ENCODE results near the gene KCNH8.

The KCNH8 gene

DNA sequence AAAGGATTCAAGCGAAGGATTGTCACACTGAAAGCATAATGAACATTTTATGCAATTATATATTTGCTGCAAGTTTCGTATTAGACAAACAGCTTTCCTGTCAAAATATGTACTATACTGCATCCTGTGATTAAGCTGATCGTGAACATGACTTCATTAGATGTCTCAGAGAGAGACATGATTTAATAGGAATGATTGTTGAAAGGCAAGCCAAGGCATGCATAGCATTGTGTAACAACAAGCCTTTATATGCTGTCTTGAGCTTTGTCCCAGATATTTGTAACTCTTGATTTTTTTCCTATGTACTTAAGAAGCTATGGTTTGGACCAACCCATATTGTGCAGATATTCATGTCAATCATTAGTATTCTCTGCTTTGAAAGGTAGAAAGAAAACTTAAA, 309.1 kb downstream of the KCNH8 start:
- Histone ChIP-seq H3K4me1 (ENCODE audit: insufficient read depth, poor library complexity, severe bottlenecking) (peaks cover 3% of the 10 kb centered on the region), H3K27me3 (ENCODE audit: insufficient read depth, poor library complexity, severe bottlenecking) (no peaks in the 10 kb centered on the region), H3K27ac (ENCODE audit: poor library complexity, severe bottlenecking) (no peak overlapping the region), H3K4me3 (ENCODE audit: severe bottlenecking) (no peak overlapping the region), H3K9me3 (ENCODE audit: severe bottlenecking) (no peaks in the 10 kb centered on the region), H3K36me3 (ENCODE audit: low read depth) (no peaks in the 10 kb centered on the region)
- TF ChIP-seq, protein P1, sequence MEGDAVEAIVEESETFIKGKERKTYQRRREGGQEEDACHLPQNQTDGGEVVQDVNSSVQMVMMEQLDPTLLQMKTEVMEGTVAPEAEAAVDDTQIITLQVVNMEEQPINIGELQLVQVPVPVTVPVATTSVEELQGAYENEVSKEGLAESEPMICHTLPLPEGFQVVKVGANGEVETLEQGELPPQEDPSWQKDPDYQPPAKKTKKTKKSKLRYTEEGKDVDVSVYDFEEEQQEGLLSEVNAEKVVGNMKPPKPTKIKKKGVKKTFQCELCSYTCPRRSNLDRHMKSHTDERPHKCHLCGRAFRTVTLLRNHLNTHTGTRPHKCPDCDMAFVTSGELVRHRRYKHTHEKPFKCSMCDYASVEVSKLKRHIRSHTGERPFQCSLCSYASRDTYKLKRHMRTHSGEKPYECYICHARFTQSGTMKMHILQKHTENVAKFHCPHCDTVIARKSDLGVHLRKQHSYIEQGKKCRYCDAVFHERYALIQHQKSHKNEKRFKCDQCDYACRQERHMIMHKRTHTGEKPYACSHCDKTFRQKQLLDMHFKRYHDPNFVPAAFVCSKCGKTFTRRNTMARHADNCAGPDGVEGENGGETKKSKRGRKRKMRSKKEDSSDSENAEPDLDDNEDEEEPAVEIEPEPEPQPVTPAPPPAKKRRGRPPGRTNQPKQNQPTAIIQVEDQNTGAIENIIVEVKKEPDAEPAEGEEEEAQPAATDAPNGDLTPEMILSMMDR (IDR thresholded peaks at IDR 0.05; ENCODE audit: poor library complexity, severe bottlenecking): no peak
- DNase-seq (ENCODE audit: low spot score): no peak
- peak; percentile 96 for ATAC-seq (ENCODE audit: low read depth)

DNA sequence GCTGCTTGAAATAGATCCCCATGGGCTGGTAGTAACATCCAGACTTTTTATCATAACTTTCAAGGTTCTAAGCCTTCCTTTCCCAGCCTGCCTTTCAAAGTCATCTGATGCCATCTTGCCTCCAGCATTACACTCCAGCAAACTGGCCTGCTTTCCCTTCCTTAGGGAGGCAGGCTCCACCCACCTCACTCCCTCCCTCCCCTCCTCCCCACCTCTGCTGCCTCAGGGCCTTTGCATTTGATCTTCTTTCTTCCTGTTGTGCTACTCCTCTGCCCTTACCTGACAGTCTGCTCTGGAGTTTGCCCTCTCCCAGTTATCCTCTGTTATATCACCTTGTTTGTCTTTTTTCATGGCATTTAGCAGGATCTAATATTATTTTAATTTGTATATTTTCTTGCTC, 319.5 kb downstream of the KCNH8 start:
- Histone ChIP-seq H3K36me3 (ENCODE audit: low read depth) (no peaks in the 10 kb centered on the region), H3K27me3 (ENCODE audit: insufficient read depth, poor library complexity, severe bottlenecking) (no peaks in the 10 kb centered on the region), H3K4me3 (ENCODE audit: severe bottlenecking) (no peak overlapping the region), H3K27ac (ENCODE audit: poor library complexity, severe bottlenecking) (no peak overlapping the region), H3K4me1 (ENCODE audit: insufficient read depth, poor library complexity, severe bottlenecking) (no peaks in the 10 kb centered on the region), H3K9me3 (ENCODE audit: severe bottlenecking) (peaks cover 1% of the 10 kb centered on the region)
- no peak for DNase-seq (ENCODE audit: low spot score)
- ATAC-seq (ENCODE audit: low read depth): no peak
- TF ChIP-seq, protein P1 (IDR thresholded peaks at IDR 0.05; ENCODE audit: poor library complexity, severe bottlenecking): no peak

DNA sequence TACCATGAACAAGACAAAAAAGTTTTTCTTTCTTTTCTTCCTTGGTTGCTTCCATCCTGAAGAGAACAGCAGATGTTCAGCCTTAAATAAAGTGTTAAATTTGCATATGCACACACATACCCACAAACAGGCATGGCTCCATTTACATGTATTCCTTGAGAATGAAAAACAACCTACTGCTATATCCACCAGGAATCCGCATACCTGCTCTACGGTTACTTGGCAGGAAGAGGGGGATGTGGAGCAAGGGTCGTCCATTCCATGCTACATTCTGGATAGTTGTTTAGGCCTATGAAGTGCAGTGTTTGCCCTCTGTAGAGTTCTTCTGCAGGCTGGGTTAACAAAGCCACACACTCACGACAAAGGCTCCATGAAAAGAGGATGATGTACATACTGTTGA, 322.8 kb downstream of the KCNH8 start:
- Histone ChIP-seq H3K4me3 (ENCODE audit: severe bottlenecking) (no peak overlapping the region), H3K9me3 (ENCODE audit: severe bottlenecking) (no peaks in the 10 kb centered on the region), H3K36me3 (ENCODE audit: low read depth) (no peaks in the 10 kb centered on the region), H3K27ac (ENCODE audit: poor library complexity, severe bottlenecking) (no peak overlapping the region), H3K27me3 (ENCODE audit: insufficient read depth, poor library complexity, severe bottlenecking) (no peaks in the 10 kb centered on the region), H3K4me1 (ENCODE audit: insufficient read depth, poor library complexity, severe bottlenecking) (no peaks in the 10 kb centered on the region)
- TF ChIP-seq, protein P1 (IDR thresholded peaks at IDR 0.05; ENCODE audit: poor library complexity, severe bottlenecking): no peak
- DNase-seq (ENCODE audit: low spot score) (no peak), ATAC-seq (ENCODE audit: low read depth) (no peak)

DNA sequence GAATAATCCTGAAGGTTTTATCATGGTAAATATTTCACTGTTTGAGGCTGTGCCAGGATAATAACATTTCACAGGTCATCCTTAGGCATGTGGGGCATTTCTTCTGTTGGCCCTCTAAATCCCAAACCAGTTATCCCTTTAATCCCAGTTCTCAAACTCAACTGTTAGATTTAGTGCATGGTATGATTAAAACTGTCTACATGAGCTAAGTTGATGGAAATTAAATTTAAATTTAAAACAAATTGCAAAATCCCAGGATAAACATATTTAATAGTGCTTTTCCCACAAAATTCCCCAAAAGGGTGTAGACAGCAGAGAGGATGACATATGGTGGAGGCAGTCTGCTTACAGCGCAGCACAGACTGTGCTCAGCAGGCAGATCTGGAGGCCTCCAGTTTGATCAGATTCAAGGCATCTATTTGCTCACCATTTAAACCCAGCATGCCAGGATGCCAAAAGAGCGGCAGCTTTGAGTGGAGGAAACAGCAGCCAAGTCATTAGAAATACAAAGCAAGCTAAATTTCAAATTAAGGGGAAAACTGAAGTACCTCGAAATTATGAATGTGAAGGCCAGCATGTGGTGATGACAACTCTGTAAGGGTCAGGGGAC, 325.8 kb downstream of the KCNH8 start:
- H3K27me3 ChIP-seq (ENCODE audit: insufficient read depth, poor library complexity, severe bottlenecking): no peaks in the 10 kb centered on the region
- H3K36me3 ChIP-seq (ENCODE audit: low read depth): no peaks in the 10 kb centered on the region
- no peaks in the 10 kb centered on the region for H3K4me1 ChIP-seq (ENCODE audit: insufficient read depth, poor library complexity, severe bottlenecking)
- H3K4me3 ChIP-seq (ENCODE audit: severe bottlenecking): no peak overlapping the region
- TF ChIP-seq, protein P1 (IDR thresholded peaks at IDR 0.05; ENCODE audit: poor library complexity, severe bottlenecking): no peak
- H3K9me3 ChIP-seq (ENCODE audit: severe bottlenecking): no peaks in the 10 kb centered on the region
- H3K27ac ChIP-seq (ENCODE audit: poor library complexity, severe bottlenecking): no peak overlapping the region
- no peak for ATAC-seq (ENCODE audit: low read depth)
- DNase-seq (ENCODE audit: low spot score): no peak

DNA sequence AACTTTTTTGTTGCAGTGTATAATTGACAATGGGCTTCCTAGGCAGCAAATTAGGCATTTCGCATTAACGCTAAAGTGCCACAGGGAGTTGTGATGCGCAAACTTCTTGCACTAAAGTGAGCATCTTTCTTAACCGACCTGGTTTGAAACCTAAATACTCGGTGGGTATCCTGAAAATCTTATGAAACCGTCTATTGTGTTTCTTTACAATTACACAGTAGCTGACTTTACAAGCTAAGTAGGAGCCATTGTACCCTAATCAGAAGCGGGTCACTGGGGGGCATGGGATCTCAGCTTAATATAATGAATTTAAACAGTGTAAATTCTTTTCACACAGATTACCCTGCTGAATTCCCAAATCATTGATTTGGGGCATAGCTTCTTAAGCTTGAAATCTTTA, 328.0 kb downstream of the KCNH8 start:
- Histone ChIP-seq H3K9me3 (ENCODE audit: severe bottlenecking) (no peaks in the 10 kb centered on the region), H3K27ac (ENCODE audit: poor library complexity, severe bottlenecking) (no peak overlapping the region), H3K27me3 (ENCODE audit: insufficient read depth, poor library complexity, severe bottlenecking) (no peaks in the 10 kb centered on the region), H3K4me1 (ENCODE audit: insufficient read depth, poor library complexity, severe bottlenecking) (no peaks in the 10 kb centered on the region), H3K36me3 (ENCODE audit: low read depth) (no peaks in the 10 kb centered on the region), H3K4me3 (ENCODE audit: severe bottlenecking) (no peak overlapping the region)
- no peak for ATAC-seq (ENCODE audit: low read depth)
- TF ChIP-seq, protein P1 (IDR thresholded peaks at IDR 0.05; ENCODE audit: poor library complexity, severe bottlenecking): no peak
- DNase-seq (ENCODE audit: low spot score): no peak
